Embryonic facial prominence (tissue), 1 donor: Measurements from ENCODE around the gene SSH2.
"Not testable (repeated sequence)": the region's sequence is repeated elsewhere in the genome, so short reads cannot be mapped to it uniquely, and the experiment has no call there.

ENCODE experiments used
- DNase-seq: peaks from one replicate; pipeline ENCODE4 v3.0.0-alpha.2; 2016; ENCODE audit errors: extremely low spot score

The SSH2 gene

DNA sequence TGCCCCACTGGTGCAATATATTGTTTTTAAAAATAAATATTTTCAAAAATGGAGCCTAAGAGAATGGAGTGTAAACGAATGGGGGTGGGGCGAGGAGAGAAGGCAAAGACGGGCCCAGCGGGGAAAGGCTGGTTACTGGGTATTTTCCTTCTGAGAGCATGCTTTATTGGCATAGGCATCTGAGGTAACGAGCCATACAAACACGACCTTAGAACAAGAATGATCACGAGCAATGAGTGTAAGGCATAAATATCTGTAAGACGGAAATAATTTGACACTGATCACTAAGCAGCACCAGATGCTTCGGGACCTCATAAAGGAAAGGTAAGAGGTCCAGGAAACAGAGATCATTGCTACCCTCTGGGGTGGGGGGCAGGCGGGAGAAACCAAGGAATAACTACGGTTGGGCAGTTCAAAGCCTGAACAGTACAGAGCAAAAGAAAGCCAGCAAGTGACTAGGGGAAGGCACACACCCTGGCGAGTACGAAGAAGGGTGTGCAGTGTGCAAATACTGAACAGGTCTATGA lies 959 bp downstream of the SSH2 start:
- no peak for DNase-seq

GRCh38 chr17:29927546-29927945 lies 2.5 kb downstream of the SSH2 start:
- no peak for DNase-seq

DNA sequence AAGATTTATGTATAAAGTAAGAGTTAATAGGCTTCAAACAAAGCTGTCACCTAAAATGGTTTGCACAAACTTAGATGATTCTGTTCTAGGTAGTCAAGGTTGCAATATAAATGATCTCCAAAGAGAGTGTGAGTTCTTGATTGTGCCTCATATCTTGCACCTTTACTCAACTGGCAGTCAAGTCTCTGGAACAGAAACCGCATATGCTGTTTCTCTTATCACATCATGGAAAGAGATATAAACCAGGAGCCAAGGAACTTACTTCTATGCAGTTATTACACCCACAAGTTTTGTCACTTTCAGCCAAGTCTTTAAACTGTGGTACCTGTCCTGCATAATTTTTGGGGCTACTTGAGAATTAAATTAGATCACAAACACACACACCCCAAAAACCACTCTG lies 5.2 kb downstream of the SSH2 start:
- no peak for DNase-seq

- DNase-seq, result no peak
Observed at GRCh38 chr17:29918922-29919856, 10.8 kb downstream of the SSH2 start.

- DNase-seq, result no peak
Observed at GRCh38 chr17:29918016-29918415, 12.0 kb downstream of the SSH2 start.

DNA sequence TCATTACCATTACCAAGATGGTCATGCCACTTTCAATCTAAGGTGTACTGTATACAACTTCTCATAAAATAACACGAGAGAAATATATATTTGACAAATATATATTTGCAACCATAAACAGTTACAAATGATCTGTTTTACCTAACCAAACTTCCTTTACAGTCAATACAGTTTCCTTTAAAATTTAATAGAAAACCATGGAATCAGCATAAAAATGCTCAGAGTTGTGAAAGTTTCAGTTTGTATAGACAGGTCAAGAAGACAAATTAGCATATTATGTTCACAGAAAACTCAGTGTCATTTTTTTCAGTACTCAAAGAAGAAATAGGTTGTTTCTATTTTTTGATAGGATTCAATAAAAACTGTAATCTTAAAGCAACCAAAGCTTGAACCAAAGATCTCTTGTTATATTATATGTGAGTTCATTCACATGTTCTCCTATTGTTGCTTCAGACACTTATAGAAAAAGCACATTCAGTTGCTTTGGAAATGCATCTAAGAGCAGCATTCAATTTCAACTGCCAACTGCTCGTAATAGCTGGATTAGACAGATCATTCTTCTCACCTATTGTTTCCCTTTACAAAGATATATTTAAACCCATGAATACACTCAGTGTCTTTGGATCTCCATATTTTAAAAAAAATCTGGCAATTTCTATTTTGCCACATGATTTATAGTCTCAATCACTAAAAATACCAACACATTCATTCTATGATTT lies 15.1 kb downstream of the SSH2 start:
- DNase-seq, result no peak

DNA sequence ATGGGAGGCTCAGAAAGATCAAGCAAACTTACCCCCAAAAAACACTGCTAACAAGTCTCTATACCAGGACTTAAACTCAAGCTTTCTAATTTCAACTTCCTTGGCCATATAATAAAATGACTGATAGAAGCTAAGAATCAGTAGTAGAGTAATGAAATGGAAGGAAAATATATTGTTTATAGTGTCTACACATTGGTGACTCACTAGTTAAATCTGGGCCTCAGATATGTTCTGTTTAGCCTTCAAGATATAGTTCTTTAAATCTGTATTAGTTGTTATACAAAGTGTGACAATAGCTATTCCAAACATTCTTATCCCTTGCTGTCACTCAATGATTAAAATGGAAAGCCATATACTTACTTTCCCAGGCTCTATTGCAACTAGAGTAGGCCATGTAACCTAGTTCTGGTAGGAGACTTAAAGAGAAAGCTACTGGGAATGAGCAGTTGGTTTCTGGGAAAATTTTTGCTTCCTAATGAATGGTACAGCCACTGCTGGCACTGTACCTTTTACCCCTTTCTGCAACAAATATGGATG lies 18.3 kb downstream of the SSH2 start:
- no peak for DNase-seq

GRCh38 chr17:29909236-29910003 lies 20.6 kb downstream of the SSH2 start:
- DNase-seq, result no peak

DNA sequence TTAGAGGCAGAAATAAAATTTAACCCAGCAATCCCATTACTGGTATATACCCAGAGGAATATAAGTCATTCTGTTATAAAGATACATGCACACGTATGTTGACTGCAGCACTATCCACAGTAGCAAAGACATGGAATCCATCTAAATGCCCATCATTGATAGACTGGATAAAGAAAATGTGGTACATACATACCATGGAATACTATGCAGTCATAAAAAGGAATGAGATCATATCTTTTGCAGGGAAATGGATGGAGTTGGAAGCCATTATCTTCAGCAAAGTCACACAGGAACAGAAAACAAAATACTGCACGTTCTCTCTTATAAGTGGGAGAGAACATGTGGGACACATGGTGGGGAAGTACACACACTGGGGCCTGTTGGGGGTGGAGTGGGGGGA lies 23.1 kb downstream of the SSH2 start:
- no peak for DNase-seq

DNA sequence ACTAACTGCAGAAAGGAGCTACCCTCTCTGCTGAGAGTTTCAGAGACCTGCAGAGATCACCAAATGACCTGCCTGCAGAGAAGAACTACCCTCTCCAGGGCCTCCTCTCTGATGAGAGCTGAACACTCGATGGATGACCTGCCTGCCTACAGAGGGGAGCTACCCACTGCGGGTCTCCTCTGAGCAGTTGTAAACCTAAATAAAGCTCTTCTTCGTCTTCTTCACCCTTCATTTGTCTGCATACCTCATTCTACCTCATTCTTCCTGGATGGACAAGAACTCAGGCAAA lies 24.2 kb downstream of the SSH2 start:
- no peak for DNase-seq

DNA sequence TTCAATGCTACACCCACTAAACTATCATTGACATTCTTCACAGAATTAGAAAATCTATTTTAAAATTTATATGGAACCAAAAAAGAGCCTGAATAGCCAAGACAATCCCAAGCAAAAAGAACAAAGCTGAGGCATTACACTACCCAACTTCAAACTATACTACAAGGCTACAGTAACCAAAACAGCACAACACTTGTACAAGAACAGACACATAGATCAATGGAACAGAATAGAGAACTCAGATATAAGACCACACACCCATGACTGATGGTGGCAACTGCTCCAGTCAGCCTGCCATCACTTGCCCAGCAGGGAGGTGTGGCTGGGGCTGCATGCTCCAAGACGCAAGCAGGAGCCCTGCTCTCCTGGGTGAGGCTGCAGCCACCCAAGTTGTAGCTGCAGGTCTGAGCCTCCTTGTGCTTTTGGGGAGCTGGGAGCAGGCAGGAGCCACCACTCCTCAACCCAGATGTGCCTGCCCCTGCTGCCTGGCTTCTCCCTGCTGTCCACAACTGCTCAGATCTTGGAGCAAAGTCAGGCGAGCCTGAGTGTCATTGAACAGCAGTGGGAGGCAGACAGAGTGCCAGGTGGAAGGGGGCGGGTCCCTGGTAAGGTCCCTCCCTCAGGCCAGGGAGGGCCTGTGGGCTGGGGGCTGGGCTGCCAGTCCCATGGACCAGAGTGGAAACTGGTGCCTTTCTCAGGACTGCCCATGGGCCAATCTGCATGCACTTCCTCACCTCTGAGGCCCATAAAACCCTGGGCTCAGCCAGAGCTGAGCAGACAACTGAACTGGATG lies 24.7 kb downstream of the SSH2 start:
- DNase-seq, result no peak

DNA sequence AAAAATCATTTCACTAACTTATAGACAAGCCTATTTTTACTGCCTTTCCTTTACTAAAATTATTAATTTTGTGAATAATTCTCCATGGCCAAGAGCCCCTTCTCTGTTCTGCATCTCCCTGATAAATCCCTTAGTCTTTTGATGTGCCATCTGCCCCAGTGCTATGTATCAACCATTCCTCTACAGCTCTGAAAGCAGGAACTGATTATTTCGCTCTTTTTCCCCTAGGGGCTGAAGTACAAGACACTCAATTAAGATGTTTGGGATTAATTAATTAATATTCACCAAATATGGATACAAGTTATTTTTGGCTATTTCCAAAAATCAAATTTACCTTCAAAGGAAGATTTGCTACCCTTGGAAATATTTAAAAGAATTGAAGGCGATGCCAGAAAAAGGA lies 26.6 kb downstream of the SSH2 start:
- no peak for DNase-seq

- not testable (repeated sequence) for DNase-seq
Observed at GRCh38 chr17:29897136-29897535, 32.9 kb downstream of the SSH2 start.

DNA sequence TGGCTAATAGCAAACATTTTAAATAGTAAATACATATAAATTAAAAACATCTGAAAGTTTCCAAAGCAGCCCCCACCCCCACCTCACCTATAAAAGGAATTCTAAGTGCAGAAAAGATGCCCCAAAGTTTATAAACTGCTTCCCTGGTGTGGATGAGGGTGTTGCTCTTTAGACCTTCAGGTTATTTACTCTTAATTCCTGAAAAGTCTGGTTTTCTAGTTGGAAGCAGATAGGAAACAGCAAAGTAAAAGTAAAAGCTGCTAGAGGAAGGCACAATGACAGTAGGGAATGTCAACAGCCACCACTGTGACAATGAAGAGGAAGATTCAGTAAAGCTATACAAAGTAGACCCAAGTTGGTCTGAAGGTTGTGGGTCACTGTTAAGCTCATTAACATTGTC lies 37.8 kb downstream of the SSH2 start:
- no peak for DNase-seq

DNA sequence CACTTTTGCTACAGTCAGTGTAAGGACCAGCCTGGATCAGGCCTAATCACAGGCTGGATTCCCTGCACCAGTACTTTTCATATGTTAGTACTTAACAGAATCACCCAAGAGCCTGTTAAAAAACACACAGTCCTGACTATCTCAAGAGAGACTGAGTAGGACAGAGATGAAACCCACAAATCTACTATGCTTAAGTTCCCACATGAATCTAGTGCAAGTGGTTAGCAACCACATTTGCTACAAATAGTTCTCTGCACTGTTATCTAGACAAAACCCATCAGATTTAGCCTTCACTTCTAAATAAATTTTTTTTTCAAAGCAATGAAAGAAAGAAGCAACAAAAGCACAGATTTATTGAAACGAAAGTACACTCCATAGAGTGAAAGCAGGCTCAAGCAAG lies 38.9 kb downstream of the SSH2 start:
- DNase-seq, result no peak

DNA sequence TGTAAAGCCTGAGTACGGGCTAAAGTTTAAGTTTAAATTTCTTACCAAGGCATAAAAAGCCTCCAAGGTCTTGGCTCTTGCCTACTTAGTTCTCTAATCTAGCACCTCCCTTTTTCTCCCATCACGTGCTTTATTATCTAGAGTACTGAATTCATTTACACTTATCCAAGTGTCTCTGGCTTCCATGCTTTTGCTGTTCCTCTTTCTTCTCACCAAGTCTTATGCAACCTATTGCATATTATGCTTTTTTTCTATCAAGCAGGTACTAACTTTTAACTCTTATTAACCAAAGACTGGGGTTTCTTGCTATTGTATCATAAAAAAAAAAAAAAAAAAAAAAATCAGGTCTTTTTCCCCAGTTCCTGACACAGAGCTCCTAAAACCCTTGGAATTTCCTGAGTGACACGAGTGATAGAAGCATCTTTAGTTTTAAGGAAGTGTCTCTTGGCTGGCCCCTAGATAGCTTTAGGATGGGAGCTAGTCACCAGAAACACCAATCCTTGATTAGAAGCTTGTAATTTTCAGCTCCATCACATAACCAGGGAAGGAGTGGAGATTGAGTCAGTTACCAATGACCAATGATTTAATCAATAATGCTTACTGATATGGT lies 44.9 kb downstream of the SSH2 start:
- DNase-seq, result no peak

DNA sequence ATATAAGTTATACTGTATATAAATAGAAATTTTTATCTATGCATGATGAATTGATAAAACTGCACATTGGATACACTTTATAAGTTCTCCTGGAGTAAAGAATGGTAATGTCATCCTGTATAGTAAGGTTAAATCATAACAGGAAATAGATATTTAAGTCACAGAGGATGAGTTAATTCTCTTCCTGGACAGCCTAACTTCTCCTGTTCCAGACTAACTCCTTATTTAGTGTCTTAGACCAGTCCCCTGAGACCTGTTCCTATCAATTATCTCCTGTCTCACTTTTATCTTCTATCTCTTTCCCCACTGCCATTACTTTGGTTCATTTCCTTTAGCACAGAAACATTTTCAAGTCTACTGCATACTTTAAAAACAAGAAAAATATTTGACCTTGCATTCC lies 46.5 kb downstream of the SSH2 start:
- DNase-seq, result no peak

GRCh38 chr17:29881256-29881655 lies 48.8 kb downstream of the SSH2 start:
- DNase-seq, result no peak

- DNase-seq, result no peak
Observed at GRCh38 chr17:29880031-29880430, 50.0 kb downstream of the SSH2 start.

- DNase-seq, result no peak
Observed at GRCh38 chr17:29874931-29875596, 55.0 kb downstream of the SSH2 start.
